Activated T-cell treated with anti-CD3 and anti-CD28 coated beads, Interleukin-2, amount 50 U/mL, for 4 hours (primary cell): ENCODE results near the gene YAE1. TPM values are rescaled to one million over a fixed set of nuclear protein-coding genes. Genes with fewer than 3 reads are reported as not detected.
"Not testable (repeated sequence)": the region's sequence is repeated elsewhere in the genome, so short reads cannot be mapped to it uniquely, and the experiment has no call there.

Source experiments
- ATAC-seq, 2 donors: fragments of 200-7000 bp; cut with Tn5 transposase; one replicate each; pipeline ENCODE4 v1.10.0; 2021
- DNase-seq: peaks from one replicate; pipeline ENCODE4 v3.0.0-alpha.2; 2020
- H3K27me3 Mint-ChIP-seq: one replicate; pipeline ENCODE4 v1.8.0; 2021; ENCODE audit warnings: low read depth, mixed read lengths
- H3K36me3 Mint-ChIP-seq: one replicate; pipeline ENCODE4 v1.8.0; 2022; ENCODE audit warnings: mixed read lengths; ENCODE audit not compliant: insufficient read depth
- H3K4me1 Mint-ChIP-seq: one replicate; pipeline ENCODE4 v1.8.0; 2021; ENCODE audit warnings: low read depth, mixed read lengths
- H3K4me3 Mint-ChIP-seq: one replicate; pipeline ENCODE4 v1.8.0; 2021; ENCODE audit warnings: mild to moderate bottlenecking, moderate library complexity, mixed read lengths
- H3K9me3 Mint-ChIP-seq: one replicate; pipeline ENCODE4 v1.8.0; 2021; ENCODE audit warnings: mixed read lengths
- total RNA-seq, 3 donors: library from RNA; stranded (reverse); gene quantifications; one replicate each; pipeline ENCODE4 v1.2.1, GENCODE V29; 2021

The YAE1 gene
- total RNA-seq, 3 donors from 2014 or later = 9.2 to 11.3 (median 9.3) TPM

DNA sequence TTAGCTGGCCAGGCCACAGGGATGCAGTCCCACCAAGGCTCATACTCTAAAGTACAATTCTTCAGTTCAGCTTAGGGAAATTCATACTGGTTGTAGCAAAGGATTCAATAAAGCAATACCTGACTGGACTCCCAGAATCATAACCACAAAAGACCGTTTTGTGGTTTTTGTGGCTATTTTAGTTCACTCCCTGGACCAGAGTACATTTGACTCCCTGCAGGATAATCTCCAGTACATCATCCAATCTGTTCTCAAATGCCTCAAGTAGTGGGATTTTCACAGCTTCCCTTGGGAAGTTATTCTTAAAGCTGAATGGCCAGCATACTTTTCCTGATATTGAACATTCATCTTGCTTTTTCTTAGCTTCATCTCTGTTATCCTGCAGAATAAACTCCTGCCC lies 29.3 kb upstream of the YAE1 start:
- no peak for DNase-seq
- Mint-ChIP-seq H3K4me1 (no peaks in the 10 kb centered on the region), H3K27me3 (peaks cover 4% of the 10 kb centered on the region), H3K9me3 (no peaks in the 10 kb centered on the region), H3K36me3 (no peaks in the 10 kb centered on the region), H3K4me3 (no peak overlapping the region)
- ATAC-seq = no peak

DNA sequence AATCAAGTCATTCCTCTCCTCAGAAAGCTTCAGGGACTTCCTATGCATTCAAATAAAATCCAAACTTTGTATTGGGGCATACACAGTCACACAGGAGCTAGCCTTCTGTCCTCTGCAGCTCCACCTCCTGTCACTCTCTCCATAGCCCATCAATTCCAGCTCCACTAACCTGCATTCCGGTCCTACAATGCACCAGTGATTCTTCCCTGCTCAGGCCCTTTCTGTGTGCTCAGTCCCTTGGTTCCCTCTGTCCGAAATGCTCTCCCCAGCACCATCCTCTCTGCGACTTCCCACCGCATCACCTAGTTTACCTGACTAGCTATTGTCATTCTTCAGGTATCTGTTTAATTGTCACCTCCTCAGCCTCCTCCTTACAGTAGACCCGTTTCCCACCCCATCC lies 26.4 kb upstream of the YAE1 start:
- no peaks in the 10 kb centered on the region for H3K9me3 Mint-ChIP-seq
- no peaks in the 10 kb centered on the region for H3K4me1 Mint-ChIP-seq
- no peak for ATAC-seq
- DNase-seq = no peak
- no peak overlapping the region for H3K4me3 Mint-ChIP-seq
- H3K36me3 Mint-ChIP-seq = no peaks in the 10 kb centered on the region
- H3K27me3 Mint-ChIP-seq = peaks cover 4% of the 10 kb centered on the region

GRCh38 chr7:39540320-39540719 lies 25.9 kb upstream of the YAE1 start:
- DNase-seq (no peak), ATAC-seq (no peak)
- Mint-ChIP-seq H3K4me1 (no peaks in the 10 kb centered on the region), H3K36me3 (no peaks in the 10 kb centered on the region), H3K9me3 (no peaks in the 10 kb centered on the region), H3K4me3 (no peak overlapping the region), H3K27me3 (peaks cover 4% of the 10 kb centered on the region)

- no peak for DNase-seq
- H3K36me3 Mint-ChIP-seq = no peaks in the 10 kb centered on the region
- no peak overlapping the region for H3K4me3 Mint-ChIP-seq
- ATAC-seq = no peak
- H3K27me3 Mint-ChIP-seq = peaks cover 4% of the 10 kb centered on the region
- no peaks in the 10 kb centered on the region for H3K9me3 Mint-ChIP-seq
- no peaks in the 10 kb centered on the region for H3K4me1 Mint-ChIP-seq
Observed at GRCh38 chr7:39541511-39541910, 24.7 kb upstream of the YAE1 start.

DNA sequence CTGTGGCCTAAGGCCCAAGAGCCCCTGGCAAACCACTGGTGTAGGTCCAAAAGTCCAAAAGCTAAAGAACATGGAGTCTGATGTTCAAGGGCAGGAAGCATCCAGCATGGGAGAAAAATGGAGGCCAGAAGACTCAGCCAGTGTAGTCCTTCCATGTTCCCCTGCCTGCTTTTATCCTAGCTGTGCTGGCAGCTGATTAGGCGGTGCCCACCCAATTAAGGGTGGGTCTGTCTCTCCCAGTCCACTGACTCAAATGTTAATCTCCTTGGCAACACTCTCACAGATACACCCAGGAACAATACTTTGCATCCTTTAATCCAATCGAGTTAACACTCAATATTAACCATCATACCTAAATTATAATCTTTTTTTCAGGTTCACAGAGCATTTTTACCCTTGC lies 21.4 kb upstream of the YAE1 start:
- H3K4me1 Mint-ChIP-seq, H3K4me3 Mint-ChIP-seq, ATAC-seq, DNase-seq, H3K36me3 Mint-ChIP-seq, H3K27me3 Mint-ChIP-seq: not testable (repeated sequence)
- H3K9me3 Mint-ChIP-seq = peaks cover 14% of the 10 kb centered on the region

GRCh38 chr7:39547336-39547735 lies 18.9 kb upstream of the YAE1 start:
- ATAC-seq (no peak), DNase-seq (no peak)
- H3K4me3 Mint-ChIP-seq = no peak overlapping the region
- peaks cover 14% of the 10 kb centered on the region for H3K9me3 Mint-ChIP-seq
- H3K36me3 Mint-ChIP-seq = peaks cover 3% of the 10 kb centered on the region
- no peaks in the 10 kb centered on the region for H3K4me1 Mint-ChIP-seq
- H3K27me3 Mint-ChIP-seq = no peaks in the 10 kb centered on the region

- Mint-ChIP-seq H3K36me3 (peaks cover 3% of the 10 kb centered on the region), H3K27me3 (peaks cover 12% of the 10 kb centered on the region), H3K4me3 (no peak overlapping the region), H3K9me3 (peaks cover 14% of the 10 kb centered on the region), H3K4me1 (no peaks in the 10 kb centered on the region)
- no peak for DNase-seq
- ATAC-seq = no peak
Observed at GRCh38 chr7:39550411-39550810, 15.8 kb upstream of the YAE1 start.

GRCh38 chr7:39553436-39553835 lies 12.8 kb upstream of the YAE1 start:
- ATAC-seq (no peak), DNase-seq (no peak)
- no peaks in the 10 kb centered on the region for H3K36me3 Mint-ChIP-seq
- H3K4me1 Mint-ChIP-seq = no peaks in the 10 kb centered on the region
- H3K27me3 Mint-ChIP-seq = peaks cover 17% of the 10 kb centered on the region
- H3K9me3 Mint-ChIP-seq = no peaks in the 10 kb centered on the region
- no peak overlapping the region for H3K4me3 Mint-ChIP-seq

GRCh38 chr7:39554583-39555165 lies 11.5 kb upstream of the YAE1 start:
- Mint-ChIP-seq H3K4me1 (no peaks in the 10 kb centered on the region), H3K4me3 (no peak overlapping the region), H3K36me3 (no peaks in the 10 kb centered on the region), H3K9me3 (no peaks in the 10 kb centered on the region), H3K27me3 (peaks cover 17% of the 10 kb centered on the region)
- no peak for ATAC-seq
- no peak for DNase-seq

DNA sequence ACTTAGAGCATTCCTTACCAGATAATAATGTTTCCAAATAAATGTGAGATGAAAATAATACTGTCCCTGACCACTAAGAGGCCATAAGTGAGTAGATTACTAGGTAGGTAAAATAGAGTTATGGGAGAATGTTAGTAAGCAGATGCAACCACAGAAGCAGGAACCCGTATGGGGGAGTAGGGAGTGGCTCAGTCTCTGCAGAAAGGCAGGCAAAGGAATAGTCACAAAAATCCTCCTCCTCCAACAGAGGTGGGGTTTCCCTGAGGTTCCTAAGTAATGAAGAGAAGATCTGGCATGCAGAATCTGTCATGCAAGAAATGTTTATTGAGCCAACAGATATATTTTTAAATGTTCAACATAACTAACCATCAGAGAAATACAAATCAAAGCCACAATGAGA lies 9.0 kb upstream of the YAE1 start:
- ATAC-seq (no peak), DNase-seq (no peak)
- Mint-ChIP-seq H3K36me3 (no peaks in the 10 kb centered on the region), H3K27me3 (peaks cover 17% of the 10 kb centered on the region), H3K9me3 (no peaks in the 10 kb centered on the region), H3K4me3 (no peak overlapping the region), H3K4me1 (no peaks in the 10 kb centered on the region)

- Mint-ChIP-seq H3K4me3 (no peak overlapping the region), H3K4me1 (no peaks in the 10 kb centered on the region), H3K9me3 (no peaks in the 10 kb centered on the region), H3K36me3 (no peaks in the 10 kb centered on the region), H3K27me3 (peaks cover 17% of the 10 kb centered on the region)
- ATAC-seq (no peak), DNase-seq (no peak)
Observed at GRCh38 chr7:39557911-39558310, 8.3 kb upstream of the YAE1 start.

DNA sequence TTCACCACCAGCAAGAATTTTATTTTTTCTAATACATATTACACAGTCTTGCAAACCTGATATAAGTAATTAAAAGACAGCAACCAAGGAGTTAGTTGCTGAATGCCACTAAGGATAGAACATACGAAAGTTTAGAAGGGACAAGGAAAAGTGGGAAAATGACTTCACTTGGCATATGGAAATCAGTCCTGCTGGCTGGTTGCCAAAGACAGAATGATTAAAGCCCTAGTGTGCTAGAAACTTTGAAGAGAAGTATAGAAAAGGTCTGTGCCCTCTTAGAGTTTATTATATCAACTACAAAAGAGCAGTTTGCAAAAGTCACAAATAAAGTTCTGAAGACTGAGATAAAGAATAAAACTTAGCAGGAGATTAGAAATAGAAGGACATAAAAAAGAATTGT lies 5.8 kb upstream of the YAE1 start:
- H3K9me3 Mint-ChIP-seq = no peaks in the 10 kb centered on the region
- no peak for DNase-seq
- peaks cover 5% of the 10 kb centered on the region for H3K27me3 Mint-ChIP-seq
- ATAC-seq = no peak
- peaks cover 3% of the 10 kb centered on the region for H3K4me1 Mint-ChIP-seq
- no peaks in the 10 kb centered on the region for H3K36me3 Mint-ChIP-seq
- no peak overlapping the region for H3K4me3 Mint-ChIP-seq

GRCh38 chr7:39560997-39561396 lies 5.2 kb upstream of the YAE1 start:
- Mint-ChIP-seq H3K4me3 (no peak overlapping the region), H3K36me3 (no peaks in the 10 kb centered on the region), H3K4me1 (peaks cover 9% of the 10 kb centered on the region), H3K9me3 (no peaks in the 10 kb centered on the region), H3K27me3 (peaks cover 5% of the 10 kb centered on the region)
- DNase-seq = no peak
- no peak for ATAC-seq

GRCh38 chr7:39565538-39565937 lies 666 bp upstream of the YAE1 start:
- Mint-ChIP-seq H3K27me3 (no peaks in the 10 kb centered on the region), H3K36me3 (peaks cover 3% of the 10 kb centered on the region), H3K9me3 (no peaks in the 10 kb centered on the region), H3K4me1 (peaks cover 23% of the 10 kb centered on the region), H3K4me3 (peak overlapping the region; percentile 98)
- ATAC-seq (no peak), DNase-seq (no peak)

DNA sequence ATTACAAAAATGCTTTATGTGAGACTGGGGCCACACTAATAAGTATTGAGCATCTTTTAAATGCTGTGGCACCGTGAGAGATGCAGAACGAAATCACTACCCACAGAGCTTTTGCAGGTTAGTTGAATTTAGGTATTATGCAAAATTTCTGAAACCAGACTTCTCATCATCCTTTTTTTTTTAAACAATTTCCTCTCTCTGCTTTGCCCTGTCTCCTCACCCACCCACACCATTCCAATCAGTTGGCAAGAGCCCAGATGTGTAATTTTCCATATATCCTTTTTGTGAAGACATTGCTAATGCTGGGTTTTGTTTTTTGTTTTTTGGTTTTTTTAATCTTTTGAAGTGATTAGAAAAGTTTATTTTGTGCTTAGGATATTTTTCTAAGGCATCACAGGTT lies 1.1 kb downstream of the YAE1 start:
- Mint-ChIP-seq H3K4me1 (peaks cover 23% of the 10 kb centered on the region), H3K36me3 (peaks cover 5% of the 10 kb centered on the region), H3K27me3 (no peaks in the 10 kb centered on the region), H3K9me3 (no peaks in the 10 kb centered on the region), H3K4me3 (peak overlapping the region; percentile 98)
- ATAC-seq (no peak), DNase-seq (no peak)
